Caco-2 (cell line): Measurements from ENCODE around the gene ZFP28. TPM values are rescaled to one million over a fixed set of nuclear protein-coding genes. Genes with fewer than 3 reads are reported as not detected.

ENCODE experiments used
- Bru-seq: library from RNA; stranded (reverse); fragments of 400-500 nt; gene quantifications from one replicate; lab custom pipeline; 2021; lab: Mats Ljungman, UMichigan
- BruChase-seq, 2 experiments: library from RNA; stranded (reverse); fragments of 400-500 nt; gene quantifications; one replicate each; lab custom pipeline; 2021; lab: Mats Ljungman, UMichigan
- BruUV-seq: library from RNA; stranded (reverse); fragments of 400-500 nt; replicated peaks from 2 replicates; lab custom pipeline; 2021; lab: Mats Ljungman, UMichigan
- CTCF ChIA-PET: fragments of 300-600 bp; sonication (Branson Sonifier 250); formaldehyde crosslinking; loops from one replicate; lab custom pipeline; 2022; ENCODE audit warnings: antibody characterized with exemption; lab: Charles Lee
- POLR2A ChIA-PET: fragments of 300-600 bp; sonication (Branson Sonifier 250); formaldehyde crosslinking; loops from one replicate; lab custom pipeline; 2022; ENCODE audit warnings: antibody characterized with exemption; lab: Charles Lee
- DNase-seq, 2 experiments: peaks; one replicate each; pipeline versions ENCODE4 v3.0.0 to v3.0.0-alpha.2; 2020 to 2022
- H3K27me3 ChIP-seq: replicated peaks from 2 replicates; pipeline ENCODE4 v1.6.0; 2011; ENCODE audit warnings: low read length; ENCODE audit not compliant: control insufficient read depth, insufficient read depth
- H3K36me3 ChIP-seq: 2 replicates; pipeline ENCODE4 v1.5.1; 2011; ENCODE audit warnings: low read length; ENCODE audit not compliant: control insufficient read depth, insufficient read depth
- H3K4me1 ChIP-seq: fragments of 250-450 bp; sonication (Bioruptor Pico); 2 replicates; pipeline ENCODE4 v1.5.1; 2020; ENCODE audit warnings: mild to moderate bottlenecking
- H3K4me3 ChIP-seq: 2 replicates; pipeline ENCODE4 v1.5.1; 2011; ENCODE audit warnings: low read depth, mild to moderate bottlenecking, control low read depth, low read length
- H3K9me3 ChIP-seq: fragments of 250-450 bp; sonication (Bioruptor Pico); 2 replicates; pipeline ENCODE4 v1.5.1; 2020; ENCODE audit warnings: mild to moderate bottlenecking, moderate library complexity
- H3K27ac Mint-ChIP-seq: one replicate; pipeline ENCODE4 v1.8.0; 2022; ENCODE audit warnings: mixed read lengths; ENCODE audit not compliant: unreplicated experiment
- H3K27me3 Mint-ChIP-seq: one replicate; pipeline ENCODE4 v1.8.0; 2022; ENCODE audit warnings: mixed read lengths; ENCODE audit not compliant: insufficient read depth, unreplicated experiment
- H3K36me3 Mint-ChIP-seq: one replicate; pipeline ENCODE4 v1.8.0; 2022; ENCODE audit warnings: mild to moderate bottlenecking, mixed read lengths; ENCODE audit not compliant: insufficient read depth, unreplicated experiment
- H3K4me1 Mint-ChIP-seq: one replicate; pipeline ENCODE4 v1.8.0; 2022; ENCODE audit warnings: low read depth, mixed read lengths; ENCODE audit not compliant: unreplicated experiment
- H3K4me3 Mint-ChIP-seq: one replicate; pipeline ENCODE4 v1.8.0; 2022; ENCODE audit warnings: mild to moderate bottlenecking, moderate library complexity, mixed read lengths; ENCODE audit not compliant: unreplicated experiment
- H3K9me3 Mint-ChIP-seq: one replicate; pipeline ENCODE4 v1.8.0; 2022; ENCODE audit warnings: mixed read lengths; ENCODE audit not compliant: unreplicated experiment
- CTCF ChIP-seq, 2 experiments: fragments of 200-600 bp in 1 of 2; IDR thresholded peaks; 1 replicate in 1 of 2; 2 replicates in 1 of 2; pipeline versions ENCODE4 v1.5.1 to v1.8.0; 2011 to 2022; ENCODE audit warnings: antibody characterized with exemption in 1 of 2, control low read depth in 1 of 2, inconsistent platforms in 1 of 2, low read depth in 1 of 2, low read length in 1 of 2, mild to moderate bottlenecking in 1 of 2, moderate library complexity in 1 of 2; ENCODE audit not compliant: insufficient read depth in 1 of 2, severe bottlenecking in 1 of 2, unreplicated experiment in 1 of 2
- intact Hi-C: fragments of 100-400 bp; cut with micrococcal nuclease; formaldehyde crosslinking; loops from one replicate; pipeline ENCODE4 v1.10.0; 2022; ENCODE audit not compliant: unreplicated experiment
- long read RNA-seq: library from polyadenylated mRNA; stranded (forward); transcript quantifications from one replicate; pipeline ENCODE4 v2.0.0, GENCODE V29; 2022
- total RNA-seq: library from RNA; stranded (reverse); gene quantifications from 2 replicates; pipeline ENCODE4 v1.2.3, GENCODE V29; 2022

Gene ZFP28
- total RNA-seq (not detected in 2 replicates), Bru-seq, nascent RNA (percentile 4 among the genes with signal in this experiment), BruChase-seq, experiment 1, labeled RNA remaining after a 2-hour chase (percentile 0 among the genes with signal in this experiment), BruChase-seq, experiment 2, labeled RNA remaining after a 6-hour chase (not detected)
- long read RNA-seq, result 0 reads

GRCh38 chr19:56538761-56539263 lies at the start of gene ZFP28:
TSS of gene ZFP28 (plus strand) at chr19:56538948. CDS start at chr19:56539019, 71 bp downstream.
- H3K9me3 Mint-ChIP-seq, result peaks cover 37% of the 10 kb centered on the region
- H3K4me3 Mint-ChIP-seq, result no peak within 1 kb of the TSS
- peaks cover 30% of the 10 kb centered on the region for H3K9me3 ChIP-seq
- H3K4me1 Mint-ChIP-seq, result no peaks in the 10 kb centered on the region
- TF ChIP-seq CTCF (IDR thresholded peaks at IDR 0.05; ENCODE audit: insufficient read depth in 1 of 2, low read depth in 1 of 2, low read length in 1 of 2, severe bottlenecking in 1 of 2, unreplicated experiment in 1 of 2), result no peak
- CTCF ChIA-PET, result no interaction called here
- BruUV-seq, result no TSS peak
- H3K4me3 ChIP-seq, result no peak within 1 kb of the TSS
- H3K36me3 ChIP-seq, result no peaks in the 10 kb centered on the region
- POLR2A ChIA-PET, result no interaction called here
- no peaks in the 10 kb centered on the region for H3K36me3 Mint-ChIP-seq
- H3K27ac Mint-ChIP-seq, result no peak within 1 kb of the TSS
- intact Hi-C loops, result no loop called here
- no peak for DNase-seq
- no peaks in the 10 kb centered on the region for H3K27me3 Mint-ChIP-seq
- H3K27me3 ChIP-seq, result no peaks in the 10 kb centered on the region
- no peaks in the 10 kb centered on the region for H3K4me1 ChIP-seq

DNA sequence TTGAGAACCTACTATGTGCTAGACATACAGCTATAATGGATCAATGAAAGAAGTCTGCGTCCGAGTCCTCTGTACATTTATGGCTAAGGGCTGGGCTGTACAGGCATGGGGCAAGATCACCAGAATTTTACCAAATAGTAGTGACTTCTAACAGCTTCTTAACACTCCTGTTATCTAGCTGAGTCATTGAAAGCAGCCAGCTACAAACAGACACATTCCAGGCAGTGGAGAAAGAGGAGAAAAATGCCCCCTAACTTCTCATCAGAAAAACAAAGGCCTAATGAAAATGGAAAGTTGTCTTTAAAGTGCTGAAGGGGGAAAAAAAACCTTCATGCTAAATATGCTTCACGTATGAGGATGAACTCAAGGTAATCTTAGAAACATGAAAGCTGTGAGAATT lies 47.3 kb upstream of the ZFP28 start:
- Histone ChIP-seq H3K4me1 (no peaks in the 10 kb centered on the region), H3K36me3 (no peaks in the 10 kb centered on the region), H3K4me3 (no peak overlapping the region), H3K9me3 (peaks cover 6% of the 10 kb centered on the region), H3K27me3 (no peaks in the 10 kb centered on the region)
- ChIA-PET CTCF (no interaction called here), POLR2A (no interaction called here)
- Mint-ChIP-seq H3K4me1 (no peaks in the 10 kb centered on the region), H3K27me3 (no peaks in the 10 kb centered on the region), H3K9me3 (peaks cover 55% of the 10 kb centered on the region), H3K36me3 (no peaks in the 10 kb centered on the region), H3K27ac (no peak overlapping the region), H3K4me3 (no peak overlapping the region)
- DNase-seq, result no peak
- no TSS peak for BruUV-seq
- no peak for TF ChIP-seq CTCF (IDR thresholded peaks at IDR 0.05; ENCODE audit: insufficient read depth in 1 of 2, low read depth in 1 of 2, low read length in 1 of 2, severe bottlenecking in 1 of 2, unreplicated experiment in 1 of 2)
- intact Hi-C loops, result no loop called here

DNA sequence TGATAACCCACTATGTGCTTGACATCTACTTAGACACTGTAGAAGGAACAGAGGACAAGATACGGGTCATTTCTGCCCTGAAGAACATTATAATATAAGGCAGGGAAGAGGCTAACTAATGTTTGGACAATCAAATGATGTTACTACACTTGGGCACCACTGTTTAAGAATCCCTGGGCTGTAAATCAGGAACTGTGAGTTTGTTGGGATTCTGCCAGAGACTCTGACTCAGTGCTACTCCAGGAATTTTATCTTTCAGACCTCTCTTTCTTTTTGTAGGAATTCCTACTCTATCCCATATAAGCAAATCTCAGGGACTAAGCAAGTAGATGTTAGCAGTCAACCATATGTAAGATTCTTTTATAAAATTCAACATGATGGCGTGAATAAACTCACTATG lies 34.2 kb upstream of the ZFP28 start:
- Mint-ChIP-seq H3K9me3 (peaks cover 35% of the 10 kb centered on the region), H3K27me3 (no peaks in the 10 kb centered on the region)

More for the DNA sequence above, 34.2 kb upstream of the ZFP28 start:
- Mint-ChIP-seq H3K4me1 (no peaks in the 10 kb centered on the region), H3K36me3 (no peaks in the 10 kb centered on the region), H3K27ac (no peak overlapping the region), H3K4me3 (no peak overlapping the region)
- BruUV-seq, result no TSS peak
- Histone ChIP-seq H3K4me1 (no peaks in the 10 kb centered on the region), H3K9me3 (peaks cover 4% of the 10 kb centered on the region; the same call in 1 of the 2 replicates), H3K36me3 (no peaks in the 10 kb centered on the region), H3K4me3 (no peak overlapping the region), H3K27me3 (no peaks in the 10 kb centered on the region)
- TF ChIP-seq CTCF (IDR thresholded peaks at IDR 0.05; ENCODE audit: insufficient read depth in 1 of 2, low read depth in 1 of 2, low read length in 1 of 2, severe bottlenecking in 1 of 2, unreplicated experiment in 1 of 2), result no peak
- POLR2A ChIA-PET, result no interaction called here
- CTCF ChIA-PET, result no interaction called here
- DNase-seq, result no peak
- intact Hi-C loops, result no loop called here
